Esophagus muscularis mucosa (tissue), 3 donors: ENCODE measurements around the gene DUSP15.

Source experiments
- CTCF ChIP-seq, 3 experiments: fragments of 200-600 bp in 2 of 3; fragments of 450-650 bp in 1 of 3; sonication (generic) in 2 of 3; IDR thresholded peaks; one replicate each; pipeline ENCODE4 v1.5.1; 2017 to 2019; ENCODE audit warnings: antibody characterized with exemption in 3 of 3, mild to moderate bottlenecking in 2 of 3, moderate library complexity in 1 of 3
- EP300 ChIP-seq: sonication (generic); formaldehyde crosslinking; IDR thresholded peaks from one replicate; pipeline ENCODE4 v1.6.1; 2017; ENCODE audit warnings: antibody characterized with exemption

GRCh38 chr20:31883829-31884228 lies 13.5 kb upstream of the DUSP15 start:
- TF ChIP-seq CTCF (IDR thresholded peaks at IDR 0.05) (no peak), EP300 (no peak)
